Endothelial cell of umbilical vein (primary cell): ENCODE data around the gene PSMD3.

Source experiments
- CTCF ChIP-seq, 2 donors: IDR thresholded peaks; 1 replicate in 1 of 2; 2 replicates in 1 of 2; pipeline ENCODE4 v1.5.1; 2011; ENCODE audit warnings: low read length in 2 of 2, mild to moderate bottlenecking in 2 of 2, moderate library complexity in 2 of 2, control low read depth in 1 of 2, inconsistent platforms in 1 of 2, low read depth in 1 of 2; ENCODE audit not compliant: insufficient read depth in 1 of 2; ENCODE audit errors: extremely low read depth in 1 of 2
- EZH2 ChIP-seq: IDR thresholded peaks from 2 replicates; pipeline ENCODE4 v1.6.1; 2012; ENCODE audit warnings: borderline replicate concordance, low read depth, mild to moderate bottlenecking, moderate library complexity, low read length, inconsistent platforms; ENCODE audit not compliant: severe bottlenecking
- FOS ChIP-seq: IDR thresholded peaks from 2 replicates; pipeline ENCODE4 v1.6.1; 2011; ENCODE audit warnings: mild to moderate bottlenecking, low read length, moderate library complexity, borderline replicate concordance; ENCODE audit not compliant: insufficient read depth
- GATA2 ChIP-seq: IDR thresholded peaks from 2 replicates; pipeline ENCODE4 v1.7.0; 2011; ENCODE audit warnings: low read depth, mild to moderate bottlenecking, moderate library complexity, mixed read lengths, low read length; ENCODE audit not compliant: insufficient read length, insufficient read depth
- MYC ChIP-seq: IDR thresholded peaks from one replicate; pipeline ENCODE4 v1.6.1; 2011; ENCODE audit warnings: mild to moderate bottlenecking, low read depth, low read length
- POLR2A ChIP-seq: IDR thresholded peaks from 2 replicates; pipeline ENCODE4 v1.6.1; 2012; ENCODE audit warnings: low read depth, mild to moderate bottlenecking, control low read depth, low read length
- POLR2AphosphoS5 ChIP-seq: IDR thresholded peaks from 2 replicates; pipeline ENCODE4 v1.6.1; 2012; ENCODE audit warnings: low read depth, mild to moderate bottlenecking, control low read depth, low read length, moderate library complexity; ENCODE audit not compliant: insufficient read depth
- TF ChIP-seq, protein P1 (sequence below): IDR thresholded peaks from 2 replicates; pipeline ENCODE4 v1.6.1; 2011; ENCODE audit not compliant: insufficient read depth, insufficient read length

GRCh38 chr17:39949028-39949427 lies 31.6 kb upstream of the PSMD3 start:
- TF ChIP-seq EZH2 (no peak), MYC (no peak), CTCF (IDR thresholded peaks at IDR 0.05; ENCODE audit: extremely low read depth in 1 of 2, insufficient read depth in 1 of 2, low read depth in 1 of 2, low read length in 2 of 2) (no peak), POLR2A (no peak), POLR2AphosphoS5 (no peak), FOS (no peak), GATA2 (no peak)
- TF ChIP-seq, protein P1, sequence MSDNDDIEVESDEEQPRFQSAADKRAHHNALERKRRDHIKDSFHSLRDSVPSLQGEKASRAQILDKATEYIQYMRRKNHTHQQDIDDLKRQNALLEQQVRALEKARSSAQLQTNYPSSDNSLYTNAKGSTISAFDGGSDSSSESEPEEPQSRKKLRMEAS, result no peak
